Measurements from ENCODE around the gene ZNF689. TPM values are rescaled to one million over a fixed set of nuclear protein-coding genes. Genes with fewer than 3 reads are reported as not detected.

Gene ZNF689
- total and polyA plus RNA-seq, 9 donors = 5.8 to 8.7 (median 7.5) TPM

DNA sequence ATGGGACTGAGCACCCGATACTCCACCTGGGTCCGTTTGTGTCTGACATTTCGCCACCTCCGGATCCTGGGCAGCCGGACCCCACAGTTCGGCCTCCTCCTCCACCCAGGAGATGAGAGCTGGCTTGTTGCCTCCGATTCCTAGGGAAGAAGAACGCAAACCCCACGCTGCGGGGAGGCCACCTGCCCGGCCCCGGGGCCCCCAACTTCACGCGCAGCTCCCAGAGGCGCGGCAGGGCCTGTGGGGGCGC, 52.6 kb downstream of the ZNF689 start:
- 2% methylated on average over 17 of the region's 17 CpGs for WGBS (ENCODE audit: insufficient coverage)
- DNase-seq = peak; percentile 51
- Histone ChIP-seq H3K36me3 (ENCODE audit: control insufficient read depth, insufficient read depth, low read length) (peaks cover 30% of the 10 kb centered on the region), H3K4me3 (ENCODE audit: low read length) (peak overlapping the region; percentile 84), H3K27me3 (ENCODE audit: control insufficient read depth, insufficient read depth, low read length) (no peaks in the 10 kb centered on the region), H3K27ac (ENCODE audit: low read length) (peak overlapping the region; percentile 97), H3K4me1 (ENCODE audit: control insufficient read depth, insufficient read depth, low read length) (peaks cover 19% of the 10 kb centered on the region), H3K9me3 (replicated peaks; ENCODE audit: control insufficient read depth, low read depth, low read length) (no peaks in the 10 kb centered on the region)

DNA sequence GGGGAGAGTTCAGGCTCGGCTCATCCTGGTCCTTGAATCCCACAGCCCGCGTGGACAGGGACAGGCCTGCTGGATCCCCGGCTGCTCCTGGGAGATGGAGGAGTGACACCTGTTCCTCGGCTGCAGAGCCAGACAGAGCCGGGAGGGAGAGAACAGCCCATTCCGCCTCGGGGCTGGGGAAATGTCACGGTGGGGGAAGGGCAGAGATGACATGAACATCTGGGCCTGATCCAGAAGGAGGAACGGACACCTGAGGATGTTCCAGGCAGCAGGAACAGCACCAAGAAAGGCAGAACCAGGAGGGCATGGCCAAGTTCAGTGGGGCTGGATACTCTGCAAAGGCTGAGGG, 54.1 kb downstream of the ZNF689 start:
- Histone ChIP-seq H3K36me3 (ENCODE audit: control insufficient read depth, insufficient read depth, low read length) (peaks cover 30% of the 10 kb centered on the region), H3K27me3 (ENCODE audit: control insufficient read depth, insufficient read depth, low read length) (no peaks in the 10 kb centered on the region), H3K27ac (ENCODE audit: low read length) (no peak overlapping the region), H3K9me3 (replicated peaks; ENCODE audit: control insufficient read depth, low read depth, low read length) (no peaks in the 10 kb centered on the region), H3K4me3 (ENCODE audit: low read length) (no peak overlapping the region), H3K4me1 (ENCODE audit: control insufficient read depth, insufficient read depth, low read length) (peaks cover 16% of the 10 kb centered on the region)
- 56% methylated on average over 10 of the region's 10 CpGs for WGBS (ENCODE audit: insufficient coverage)
- no peak for DNase-seq

DNA sequence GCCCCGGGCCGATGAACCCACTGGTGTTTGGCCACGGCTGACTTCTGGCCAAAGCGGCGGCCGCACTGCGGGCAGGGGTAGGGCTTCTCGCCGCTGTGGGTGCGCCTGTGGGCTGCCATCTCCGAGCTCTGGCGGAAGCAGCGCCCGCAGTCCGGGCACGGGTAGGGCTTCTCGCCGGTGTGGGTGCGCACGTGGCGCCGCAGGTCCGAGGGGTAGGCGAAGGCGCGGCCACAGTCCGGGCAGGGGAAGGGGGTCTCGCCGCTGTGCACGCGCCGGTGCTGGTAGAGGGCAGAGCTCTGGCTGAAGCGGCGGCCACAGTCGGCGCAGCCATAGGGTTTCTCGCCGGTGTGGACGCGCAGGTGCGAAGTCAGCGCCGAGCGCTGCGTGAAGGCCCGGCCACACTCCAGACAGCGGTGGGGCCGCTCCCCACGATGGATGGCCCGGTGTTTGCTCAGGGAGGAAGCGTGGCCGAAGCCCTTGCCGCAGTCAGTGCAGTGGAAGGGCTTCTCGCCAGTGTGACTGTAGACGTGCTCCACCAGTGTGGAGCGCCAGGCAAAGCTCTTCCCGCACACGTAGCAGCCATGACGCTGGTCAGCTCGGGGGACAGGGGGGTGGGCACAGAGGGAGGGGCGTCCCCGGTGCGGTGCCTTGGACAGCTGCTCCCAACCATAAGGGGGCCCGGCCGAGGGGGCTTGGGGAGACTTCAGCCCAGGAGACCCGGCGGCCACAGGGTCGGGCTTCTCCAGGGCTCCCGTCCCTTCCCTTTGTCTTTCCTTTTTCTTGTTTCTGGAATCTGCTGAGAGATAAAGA, 54.7 kb downstream of the ZNF689 start:
- H3K36me3 ChIP-seq (ENCODE audit: control insufficient read depth, insufficient read depth, low read length) = peaks cover 30% of the 10 kb centered on the region
- peaks cover 16% of the 10 kb centered on the region for H3K4me1 ChIP-seq (ENCODE audit: control insufficient read depth, insufficient read depth, low read length)
- no peak overlapping the region for H3K4me3 ChIP-seq (ENCODE audit: low read length)
- 94% methylated on average over 68 of the region's 69 CpGs for WGBS (ENCODE audit: insufficient coverage)
- no peaks in the 10 kb centered on the region for H3K27me3 ChIP-seq (ENCODE audit: control insufficient read depth, insufficient read depth, low read length)
- H3K27ac ChIP-seq (ENCODE audit: low read length) = no peak overlapping the region
- DNase-seq = no peak
- H3K9me3 ChIP-seq (replicated peaks; ENCODE audit: control insufficient read depth, low read depth, low read length) = no peaks in the 10 kb centered on the region

DNA sequence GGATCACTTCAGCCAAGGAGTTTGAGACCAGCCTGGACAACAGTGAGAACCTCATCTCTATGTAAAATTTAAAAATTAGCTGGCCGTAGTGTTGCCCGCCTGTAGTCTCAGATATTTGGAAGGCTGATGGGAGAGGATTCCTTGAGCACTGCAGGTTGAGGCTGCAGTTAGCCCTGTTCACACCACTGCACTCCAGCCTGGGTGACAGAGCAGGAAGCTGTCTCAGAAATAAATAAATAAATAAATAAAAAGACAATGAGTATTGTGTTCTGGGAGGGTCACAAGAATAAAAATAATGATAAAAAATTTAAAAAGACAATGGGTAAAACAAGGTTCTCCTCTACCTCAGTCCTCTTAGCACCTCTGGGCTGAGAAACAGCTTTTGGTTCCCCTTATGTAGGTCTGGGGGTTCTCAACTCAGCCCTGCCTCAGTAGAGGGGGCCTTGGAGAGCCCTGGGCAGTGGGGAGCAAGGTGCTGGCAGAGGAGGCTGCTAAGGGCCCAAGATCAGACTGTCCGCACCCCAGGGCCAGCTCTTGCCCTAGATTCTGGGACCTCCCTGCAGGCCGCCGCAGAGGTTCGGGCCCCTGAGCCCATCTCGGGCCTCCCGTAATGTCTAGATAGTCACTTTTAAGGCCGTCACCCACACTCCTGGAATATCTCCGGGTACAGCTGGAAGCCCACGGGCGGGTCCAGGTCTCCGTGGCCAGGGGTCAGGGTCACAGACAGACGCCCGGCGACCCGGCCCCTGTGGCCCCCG, 55.5 kb downstream of the ZNF689 start:
- H3K27ac ChIP-seq (ENCODE audit: low read length) = no peak overlapping the region
- no peaks in the 10 kb centered on the region for H3K9me3 ChIP-seq (replicated peaks; ENCODE audit: control insufficient read depth, low read depth, low read length)
- peaks cover 30% of the 10 kb centered on the region for H3K36me3 ChIP-seq (ENCODE audit: control insufficient read depth, insufficient read depth, low read length)
- H3K4me1 ChIP-seq (ENCODE audit: control insufficient read depth, insufficient read depth, low read length) = peaks cover 16% of the 10 kb centered on the region
- no peak overlapping the region for H3K4me3 ChIP-seq (ENCODE audit: low read length)
- no peak for DNase-seq
- 93% methylated on average over 16 of the region's 18 CpGs for WGBS (ENCODE audit: insufficient coverage)
- no peaks in the 10 kb centered on the region for H3K27me3 ChIP-seq (ENCODE audit: control insufficient read depth, insufficient read depth, low read length)

DNA sequence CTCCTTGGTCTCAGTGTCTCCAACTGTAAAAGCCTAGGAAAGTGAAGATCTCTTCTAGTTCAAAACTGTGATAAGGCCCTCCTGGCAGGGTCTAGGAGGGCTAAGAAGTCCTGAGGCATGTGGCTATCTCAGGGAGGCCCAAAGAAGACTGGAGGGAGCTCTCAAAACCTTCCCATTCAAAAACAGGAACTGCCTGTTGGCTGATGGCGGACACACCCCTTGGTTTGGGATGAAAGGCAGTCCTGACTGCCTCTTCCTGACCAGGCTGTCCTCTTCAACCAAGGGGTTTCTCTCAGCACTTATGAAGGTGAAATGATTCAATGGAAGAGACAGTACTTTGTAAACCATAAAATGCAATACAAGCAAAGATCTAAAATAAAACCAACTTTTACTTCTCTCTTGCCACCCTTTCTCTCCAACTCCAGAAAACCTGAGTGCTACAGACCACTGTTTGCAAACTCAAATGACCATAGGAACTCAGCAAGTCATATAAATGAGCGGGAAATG, 56.7 kb downstream of the ZNF689 start:
- WGBS (ENCODE audit: insufficient coverage) = no CpG with 5 or more reads among the region's 2 CpGs
- Histone ChIP-seq H3K27ac (ENCODE audit: low read length) (no peak overlapping the region), H3K9me3 (replicated peaks; ENCODE audit: control insufficient read depth, low read depth, low read length) (no peaks in the 10 kb centered on the region), H3K27me3 (ENCODE audit: control insufficient read depth, insufficient read depth, low read length) (no peaks in the 10 kb centered on the region), H3K4me3 (ENCODE audit: low read length) (no peak overlapping the region), H3K36me3 (ENCODE audit: control insufficient read depth, insufficient read depth, low read length) (peaks cover 30% of the 10 kb centered on the region), H3K4me1 (ENCODE audit: control insufficient read depth, insufficient read depth, low read length) (peaks cover 12% of the 10 kb centered on the region)
- DNase-seq = no peak

DNA sequence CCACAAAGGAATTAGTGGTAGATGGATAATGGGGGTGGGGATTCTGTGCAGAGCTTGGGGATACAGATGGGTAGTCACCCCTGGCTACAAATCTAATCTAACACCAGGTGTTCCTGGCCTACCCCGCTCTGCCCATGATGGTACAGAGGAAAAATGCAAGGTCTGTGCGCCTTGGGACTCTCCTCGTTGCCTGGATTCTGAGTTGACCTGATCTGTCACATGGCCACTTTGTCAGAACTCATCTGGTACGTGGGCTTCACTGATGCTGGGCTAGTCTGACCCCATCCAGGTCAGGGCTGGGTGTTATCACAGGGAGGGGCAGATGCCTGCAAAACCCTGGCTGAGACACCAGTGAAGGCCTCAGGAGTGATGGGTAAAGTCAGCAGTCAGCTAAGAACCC, 57.2 kb downstream of the ZNF689 start:
- Histone ChIP-seq H3K36me3 (ENCODE audit: control insufficient read depth, insufficient read depth, low read length) (peaks cover 30% of the 10 kb centered on the region), H3K27me3 (ENCODE audit: control insufficient read depth, insufficient read depth, low read length) (no peaks in the 10 kb centered on the region), H3K27ac (ENCODE audit: low read length) (no peak overlapping the region), H3K4me1 (ENCODE audit: control insufficient read depth, insufficient read depth, low read length) (peaks cover 12% of the 10 kb centered on the region), H3K4me3 (ENCODE audit: low read length) (no peak overlapping the region), H3K9me3 (replicated peaks; ENCODE audit: control insufficient read depth, low read depth, low read length) (no peaks in the 10 kb centered on the region)
- DNase-seq = no peak
- WGBS (ENCODE audit: insufficient coverage) = 69% methylated on average over 3 of the region's 4 CpGs

Other genes with a start within 250 kb of the ZNF689 start
- gene TBC1D10B, start 239.9 kb downstream of the ZNF689 start, total RNA-seq = 16.9 TPM
- 10 to 100 TPM; 27.4 to 38.9 (median 33.5) TPM for gene TBC1D10B, start 239.9 kb downstream of the ZNF689 start, polyA plus RNA-seq (ENCODE audit: insufficient read depth in 1 of 8, insufficient read length in 8 of 8, low replicate concordance in 1 of 8)
- gene MYL11, start 235.6 kb downstream of the ZNF689 start, total RNA-seq = 10,279 TPM
- gene MYL11, start 235.6 kb downstream of the ZNF689 start, polyA plus RNA-seq (ENCODE audit: insufficient read depth in 1 of 8, insufficient read length in 8 of 8, low replicate concordance in 1 of 8) = 1,000 to 10,000 TPM; 4,424 to 9,154 (median 7,934) TPM
- 0.18 TPM for gene SEPTIN1, start 227.8 kb downstream of the ZNF689 start, total RNA-seq
- gene SEPTIN1, start 227.8 kb downstream of the ZNF689 start, polyA plus RNA-seq (ENCODE audit: insufficient read depth in 1 of 8, insufficient read length in 8 of 8, low replicate concordance in 1 of 8) = 1 to 10 TPM; 1.5 to 4.7 (median 2.5) TPM
- 5.7 TPM for gene ZNF48, start 215.0 kb downstream of the ZNF689 start, total RNA-seq
- 1 to 10 TPM; 5.0 to 8.3 (median 6.8) TPM for gene ZNF48, start 215.0 kb downstream of the ZNF689 start, polyA plus RNA-seq (ENCODE audit: insufficient read depth in 1 of 8, insufficient read length in 8 of 8, low replicate concordance in 1 of 8)
- gene ZNF771, start 202.8 kb downstream of the ZNF689 start, total RNA-seq = 6.9 TPM
- 1 to 10 TPM; 4.4 to 8.1 (median 7.0) TPM for gene ZNF771, start 202.8 kb downstream of the ZNF689 start, polyA plus RNA-seq (ENCODE audit: insufficient read depth in 1 of 8, insufficient read length in 8 of 8, low replicate concordance in 1 of 8)
- gene DCTPP1, start 180.4 kb downstream of the ZNF689 start, total RNA-seq = 13.0 TPM
- 10 to 100 TPM; 30.1 to 36.5 (median 34.0) TPM for gene DCTPP1, start 180.4 kb downstream of the ZNF689 start, polyA plus RNA-seq (ENCODE audit: insufficient read depth in 1 of 8, insufficient read length in 8 of 8, low replicate concordance in 1 of 8)
- 3.5 TPM for gene SEPHS2, start 164.5 kb downstream of the ZNF689 start, total RNA-seq
- 10 to 100 TPM; 15.3 to 19.8 (median 16.6) TPM for gene SEPHS2, start 164.5 kb downstream of the ZNF689 start, polyA plus RNA-seq (ENCODE audit: insufficient read depth in 1 of 8, insufficient read length in 8 of 8, low replicate concordance in 1 of 8)
- 0.89 TPM for gene ITGAL, start 137.6 kb downstream of the ZNF689 start, total RNA-seq
- gene ITGAL, start 137.6 kb downstream of the ZNF689 start, polyA plus RNA-seq (ENCODE audit: insufficient read depth in 1 of 8, insufficient read length in 8 of 8, low replicate concordance in 1 of 8) = 1 to 10 TPM; 1.4 to 2.8 (median 2.2) TPM
- 25.9 TPM for gene ZNF768, start 83.8 kb downstream of the ZNF689 start, total RNA-seq
- gene ZNF768, start 83.8 kb downstream of the ZNF689 start, polyA plus RNA-seq (ENCODE audit: insufficient read depth in 1 of 8, insufficient read length in 8 of 8, low replicate concordance in 1 of 8) = 10 to 100 TPM; 28.1 to 35.0 (median 31.4) TPM
- 8.2 TPM for gene ZNF747, start 75.5 kb downstream of the ZNF689 start, total RNA-seq
- gene ZNF747, start 75.5 kb downstream of the ZNF689 start, polyA plus RNA-seq (ENCODE audit: insufficient read depth in 1 of 8, insufficient read length in 8 of 8, low replicate concordance in 1 of 8) = 1 to 10 TPM; 5.9 to 7.8 (median 7.2) TPM
- gene ZNF764, start 52.0 kb downstream of the ZNF689 start, total RNA-seq = 5.2 TPM
- 1 to 10 TPM; 6.1 to 9.7 (median 7.9) TPM for gene ZNF764, start 52.0 kb downstream of the ZNF689 start, polyA plus RNA-seq (ENCODE audit: insufficient read depth in 1 of 8, insufficient read length in 8 of 8, low replicate concordance in 1 of 8)
- gene ZNF688, start 38.7 kb downstream of the ZNF689 start, total RNA-seq = 10.6 TPM
- gene ZNF688, start 38.7 kb downstream of the ZNF689 start, polyA plus RNA-seq (ENCODE audit: insufficient read depth in 1 of 8, insufficient read length in 8 of 8, low replicate concordance in 1 of 8) = 10 to 100 TPM in 3 of 8 donors, 1 to 10 TPM in 5; 7.0 to 14.6 (median 9.3) TPM
- gene ZNF785, start 24.7 kb downstream of the ZNF689 start, total RNA-seq = 9.7 TPM
- gene ZNF785, start 24.7 kb downstream of the ZNF689 start, polyA plus RNA-seq (ENCODE audit: insufficient read depth in 1 of 8, insufficient read length in 8 of 8, low replicate concordance in 1 of 8) = 10 to 100 TPM; 10.1 to 16.6 (median 12.3) TPM
- 9.3 TPM for gene PRR14, start 40.6 kb upstream of the ZNF689 start, total RNA-seq
- 10 to 100 TPM; 19.1 to 24.9 (median 21.7) TPM for gene PRR14, start 40.6 kb upstream of the ZNF689 start, polyA plus RNA-seq (ENCODE audit: insufficient read depth in 1 of 8, insufficient read length in 8 of 8, low replicate concordance in 1 of 8)
- 12.9 TPM for gene FBRS, start 48.0 kb upstream of the ZNF689 start, total RNA-seq
- gene FBRS, start 48.0 kb upstream of the ZNF689 start, polyA plus RNA-seq (ENCODE audit: insufficient read depth in 1 of 8, insufficient read length in 8 of 8, low replicate concordance in 1 of 8) = 10 to 100 TPM; 29.4 to 46.0 (median 35.7) TPM
- gene SRCAP, start 88.8 kb upstream of the ZNF689 start, total RNA-seq = 7.9 TPM
- 10 to 100 TPM; 16.2 to 28.3 (median 21.8) TPM for gene SRCAP, start 88.8 kb upstream of the ZNF689 start, polyA plus RNA-seq (ENCODE audit: insufficient read depth in 1 of 8, insufficient read length in 8 of 8, low replicate concordance in 1 of 8)
- 10.5 TPM for gene PHKG2, start 138.0 kb upstream of the ZNF689 start, total RNA-seq
- 10 to 100 TPM; 10.7 to 14.5 (median 13.3) TPM for gene PHKG2, start 138.0 kb upstream of the ZNF689 start, polyA plus RNA-seq (ENCODE audit: insufficient read depth in 1 of 8, insufficient read length in 8 of 8, low replicate concordance in 1 of 8)
- gene CFAP119, start 151.7 kb upstream of the ZNF689 start, total RNA-seq = 1.8 TPM
- 1 to 10 TPM; 1.6 to 3.5 (median 2.6) TPM for gene CFAP119, start 151.7 kb upstream of the ZNF689 start, polyA plus RNA-seq (ENCODE audit: insufficient read depth in 1 of 8, insufficient read length in 8 of 8, low replicate concordance in 1 of 8)
- gene RNF40, start 151.9 kb upstream of the ZNF689 start, total RNA-seq = 43.9 TPM
- 10 to 100 TPM; 46.3 to 72.0 (median 56.9) TPM for gene RNF40, start 151.9 kb upstream of the ZNF689 start, polyA plus RNA-seq (ENCODE audit: insufficient read depth in 1 of 8, insufficient read length in 8 of 8, low replicate concordance in 1 of 8)
- 12.4 TPM for gene ZNF629, start 176.8 kb upstream of the ZNF689 start, total RNA-seq
- gene ZNF629, start 176.8 kb upstream of the ZNF689 start, polyA plus RNA-seq (ENCODE audit: insufficient read depth in 1 of 8, insufficient read length in 8 of 8, low replicate concordance in 1 of 8) = 10 to 100 TPM; 12.7 to 18.9 (median 15.3) TPM

All from muscle of leg (tissue), 11 donors.